K562 (cell line): ENCODE measurements around the gene OMA1. TPM values are rescaled to one million over a fixed set of nuclear protein-coding genes. Genes with fewer than 3 reads are reported as not detected.

Experiments
- ARID2 ChIP-seq: fragments of 450-650 bp; IDR thresholded peaks from 2 replicates; pipeline ENCODE4 v1.6.1; 2017; ENCODE audit warnings: antibody characterized with exemption, mild to moderate bottlenecking
- EP300 ChIP-seq: IDR thresholded peaks from 2 replicates; pipeline ENCODE4 v1.6.1; 2012; ENCODE audit warnings: low read length, improper control_type of control experiment
- GTF2F1 ChIP-seq: IDR thresholded peaks from 2 replicates; pipeline ENCODE4 v1.6.1; 2011; ENCODE audit warnings: low read depth, low read length, improper control_type of control experiment
- HMGN3 ChIP-seq: IDR thresholded peaks from 2 replicates; pipeline ENCODE4 v1.6.1; 2011; ENCODE audit warnings: borderline replicate concordance, low read depth, mild to moderate bottlenecking, mixed read lengths, low read length; ENCODE audit not compliant: insufficient read length; ENCODE audit errors: extremely low read depth
- NRF1 ChIP-seq, 2 experiments: fragments of 450-650 bp; IDR thresholded peaks in 1 of 2; conservative IDR thresholded peaks in 1 of 2; 2 replicates each; pipeline ENCODE4 v1.6.1; 2014; ENCODE audit warnings: mild to moderate bottlenecking in 2 of 2
- PCBP2 ChIP-seq: fragments of 200-400 bp; formaldehyde crosslinking; IDR thresholded peaks from 2 replicates; pipeline ENCODE4 v1.6.1; 2018; ENCODE audit warnings: low read length, low read depth, mild to moderate bottlenecking, moderate library complexity; ENCODE audit not compliant: poor library complexity, severe bottlenecking
- PYGO2 ChIP-seq: fragments of 450-650 bp; IDR thresholded peaks from 2 replicates; pipeline ENCODE4 v1.6.1; 2016; ENCODE audit warnings: mild to moderate bottlenecking, missing genetic modification characterization, moderate library complexity, missing compliant biosample characterization
- RBBP5 ChIP-seq: fragments of 200-600 bp; sonication (generic); IDR thresholded peaks from 2 replicates; pipeline ENCODE4 v1.6.1; 2012; ENCODE audit warnings: borderline replicate concordance, mild to moderate bottlenecking, low read length, control low read depth, inconsistent platforms; ENCODE audit not compliant: insufficient read depth, poor library complexity, severe bottlenecking
- ZC3H8 ChIP-seq: fragments of 450-650 bp; IDR thresholded peaks from 2 replicates; pipeline ENCODE4 v1.6.1; 2017
- ZNF507 ChIP-seq: conservative IDR thresholded peaks from 2 replicates; pipeline ENCODE4 v1.6.1; 2017; ENCODE audit warnings: missing genetic modification characterization, missing compliant biosample characterization
- polyA plus RNA-seq, 8 experiments: library from polyadenylated mRNA; depleted of rRNA in 4 of 8; stranded (reverse) in 5 of 8; unstranded in 3 of 8; fragments of >200 nt; fragmentation: Nextera tagmentation in 2 of 8; fragmentation: Illumina TruSeq in 1 of 8; extraction: Ambion mirVana in 2 of 8; extraction: Trizol in 1 of 8; gene quantifications; 2 replicates each; pipeline versions ENCODE4 v1.2.1 to v1.2.3, GENCODE V29; 2011 to 2014; ENCODE audit warnings: inconsistent platforms in 1 of 8, missing spikeins in 1 of 8
- total RNA-seq, 7 experiments: library from RNA; depleted of rRNA in 6 of 7; stranded (reverse); fragments of >200 nt in 6 of 7; fragmentation: Illumina TruSeq in 2 of 7; extraction: Trizol in 2 of 7; gene quantifications; 2 replicates each; pipeline versions ENCODE4 v1.2.1 to v1.2.3, GENCODE V29; 2011 to 2021; ENCODE audit warnings: low replicate concordance in 1 of 7
- TF ChIP-seq, protein P1 (sequence below), 2 experiments: fragments of 450-650 bp in 1 of 2; sonication (generic) in 1 of 2; formaldehyde crosslinking in 1 of 2; IDR thresholded peaks; 2 replicates each; pipeline versions ENCODE4 v1.7.1 to v1.9.0; 2016 to 2022; ENCODE audit warnings: inconsistent platforms in 1 of 2, mild to moderate bottlenecking in 1 of 2, missing genetic modification reagents in 1 of 2
- TF ChIP-seq, protein P2 (sequence below): fragments of 450-650 bp; formaldehyde crosslinking; conservative IDR thresholded peaks from 2 replicates; pipeline ENCODE4 v1.4.0; 2022; ENCODE audit warnings: mild to moderate bottlenecking, missing genetic modification characterization
- TF ChIP-seq, protein P3 (sequence below), 2 experiments: IDR thresholded peaks; 2 replicates each; pipeline ENCODE4 v1.6.1; 2012; ENCODE audit warnings: improper control_type of control experiment in 2 of 2, low read depth in 2 of 2, low read length in 2 of 2, borderline replicate concordance in 1 of 2

The OMA1 gene
- total and polyA plus RNA-seq, 9 of the 15 experiments (the other 6 are each of a cell fraction or from before 2014, with no cell fraction given) = 16.6 to 51.5 (median 33.5) TPM

DNA sequence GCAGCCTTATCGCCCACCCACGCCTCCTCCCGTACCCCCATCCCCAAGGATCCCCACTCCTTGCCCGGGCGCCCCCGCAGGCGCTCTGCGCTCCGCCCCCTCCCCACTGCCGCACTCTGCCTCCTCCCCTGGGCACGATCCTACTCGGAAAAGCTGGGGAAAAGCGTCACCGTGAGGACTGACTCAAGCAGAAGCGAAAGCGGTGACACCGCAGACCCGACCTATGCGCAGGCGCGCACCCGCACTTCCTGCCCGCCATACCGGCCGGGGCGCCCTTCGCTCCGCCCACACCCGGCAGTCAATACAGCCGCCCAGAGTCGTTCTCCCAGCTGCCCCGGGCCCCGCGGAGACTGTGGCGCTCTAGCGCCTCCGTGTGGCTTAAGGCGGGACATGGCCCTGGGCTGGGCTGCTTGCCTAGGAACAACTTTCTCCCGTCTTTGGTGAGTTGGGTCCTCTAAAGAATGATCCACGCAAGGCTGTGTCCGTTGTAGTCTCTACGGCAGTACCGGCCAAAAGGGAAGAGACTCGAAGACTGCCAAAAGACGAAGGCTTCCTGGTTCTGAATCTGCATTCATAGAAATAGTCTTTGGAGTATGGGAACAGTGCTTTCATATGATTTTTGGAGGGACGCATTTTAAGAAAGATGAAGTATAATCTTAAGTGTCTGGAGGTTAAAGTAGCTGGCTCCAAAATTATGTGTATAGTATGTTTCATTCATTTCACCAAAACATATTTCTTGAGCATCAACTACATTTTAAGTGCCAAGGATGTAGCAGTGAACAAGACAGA lies at the start of gene OMA1 (continued):
- TF ChIP-seq, protein P1, sequence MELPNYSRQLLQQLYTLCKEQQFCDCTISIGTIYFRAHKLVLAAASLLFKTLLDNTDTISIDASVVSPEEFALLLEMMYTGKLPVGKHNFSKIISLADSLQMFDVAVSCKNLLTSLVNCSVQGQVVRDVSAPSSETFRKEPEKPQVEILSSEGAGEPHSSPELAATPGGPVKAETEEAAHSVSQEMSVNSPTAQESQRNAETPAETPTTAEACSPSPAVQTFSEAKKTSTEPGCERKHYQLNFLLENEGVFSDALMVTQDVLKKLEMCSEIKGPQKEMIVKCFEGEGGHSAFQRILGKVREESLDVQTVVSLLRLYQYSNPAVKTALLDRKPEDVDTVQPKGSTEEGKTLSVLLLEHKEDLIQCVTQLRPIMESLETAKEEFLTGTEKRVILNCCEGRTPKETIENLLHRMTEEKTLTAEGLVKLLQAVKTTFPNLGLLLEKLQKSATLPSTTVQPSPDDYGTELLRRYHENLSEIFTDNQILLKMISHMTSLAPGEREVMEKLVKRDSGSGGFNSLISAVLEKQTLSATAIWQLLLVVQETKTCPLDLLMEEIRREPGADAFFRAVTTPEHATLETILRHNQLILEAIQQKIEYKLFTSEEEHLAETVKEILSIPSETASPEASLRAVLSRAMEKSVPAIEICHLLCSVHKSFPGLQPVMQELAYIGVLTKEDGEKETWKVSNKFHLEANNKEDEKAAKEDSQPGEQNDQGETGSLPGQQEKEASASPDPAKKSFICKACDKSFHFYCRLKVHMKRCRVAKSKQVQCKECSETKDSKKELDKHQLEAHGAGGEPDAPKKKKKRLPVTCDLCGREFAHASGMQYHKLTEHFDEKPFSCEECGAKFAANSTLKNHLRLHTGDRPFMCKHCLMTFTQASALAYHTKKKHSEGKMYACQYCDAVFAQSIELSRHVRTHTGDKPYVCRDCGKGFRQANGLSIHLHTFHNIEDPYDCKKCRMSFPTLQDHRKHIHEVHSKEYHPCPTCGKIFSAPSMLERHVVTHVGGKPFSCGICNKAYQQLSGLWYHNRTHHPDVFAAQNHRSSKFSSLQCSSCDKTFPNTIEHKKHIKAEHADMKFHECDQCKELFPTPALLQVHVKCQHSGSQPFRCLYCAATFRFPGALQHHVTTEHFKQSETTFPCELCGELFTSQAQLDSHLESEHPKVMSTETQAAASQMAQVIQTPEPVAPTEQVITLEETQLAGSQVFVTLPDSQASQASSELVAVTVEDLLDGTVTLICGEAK (IDR thresholded peaks at IDR 0.05) = peak; percentile 55
- TF ChIP-seq, protein P1 (CRISPR knock-in tag; IDR thresholded peaks at IDR 0.05) = no peak
- TF ChIP-seq NRF1 (conservative IDR thresholded peaks at IDR 0.05 in 1 of 2, IDR thresholded peaks at IDR 0.05 in 1 of 2) = peak; percentile 93 to 94
- no peak for TF ChIP-seq ZNF507 (tag)
- no peak for TF ChIP-seq GTF2F1
- TF ChIP-seq ZC3H8 = no peak
- TF ChIP-seq, protein P2, sequence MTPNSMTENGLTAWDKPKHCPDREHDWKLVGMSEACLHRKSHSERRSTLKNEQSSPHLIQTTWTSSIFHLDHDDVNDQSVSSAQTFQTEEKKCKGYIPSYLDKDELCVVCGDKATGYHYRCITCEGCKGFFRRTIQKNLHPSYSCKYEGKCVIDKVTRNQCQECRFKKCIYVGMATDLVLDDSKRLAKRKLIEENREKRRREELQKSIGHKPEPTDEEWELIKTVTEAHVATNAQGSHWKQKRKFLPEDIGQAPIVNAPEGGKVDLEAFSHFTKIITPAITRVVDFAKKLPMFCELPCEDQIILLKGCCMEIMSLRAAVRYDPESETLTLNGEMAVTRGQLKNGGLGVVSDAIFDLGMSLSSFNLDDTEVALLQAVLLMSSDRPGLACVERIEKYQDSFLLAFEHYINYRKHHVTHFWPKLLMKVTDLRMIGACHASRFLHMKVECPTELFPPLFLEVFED (CRISPR knock-in tag) = no peak
- peak; percentile 62 for TF ChIP-seq HMGN3
- TF ChIP-seq, protein P3, sequence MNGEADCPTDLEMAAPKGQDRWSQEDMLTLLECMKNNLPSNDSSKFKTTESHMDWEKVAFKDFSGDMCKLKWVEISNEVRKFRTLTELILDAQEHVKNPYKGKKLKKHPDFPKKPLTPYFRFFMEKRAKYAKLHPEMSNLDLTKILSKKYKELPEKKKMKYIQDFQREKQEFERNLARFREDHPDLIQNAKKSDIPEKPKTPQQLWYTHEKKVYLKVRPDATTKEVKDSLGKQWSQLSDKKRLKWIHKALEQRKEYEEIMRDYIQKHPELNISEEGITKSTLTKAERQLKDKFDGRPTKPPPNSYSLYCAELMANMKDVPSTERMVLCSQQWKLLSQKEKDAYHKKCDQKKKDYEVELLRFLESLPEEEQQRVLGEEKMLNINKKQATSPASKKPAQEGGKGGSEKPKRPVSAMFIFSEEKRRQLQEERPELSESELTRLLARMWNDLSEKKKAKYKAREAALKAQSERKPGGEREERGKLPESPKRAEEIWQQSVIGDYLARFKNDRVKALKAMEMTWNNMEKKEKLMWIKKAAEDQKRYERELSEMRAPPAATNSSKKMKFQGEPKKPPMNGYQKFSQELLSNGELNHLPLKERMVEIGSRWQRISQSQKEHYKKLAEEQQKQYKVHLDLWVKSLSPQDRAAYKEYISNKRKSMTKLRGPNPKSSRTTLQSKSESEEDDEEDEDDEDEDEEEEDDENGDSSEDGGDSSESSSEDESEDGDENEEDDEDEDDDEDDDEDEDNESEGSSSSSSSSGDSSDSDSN (IDR thresholded peaks at IDR 0.05; ENCODE audit: borderline replicate concordance in 1 of 2, low read depth in 2 of 2, low read length in 2 of 2) = no peak
- TF ChIP-seq RBBP5 = peak; percentile 77
- TF ChIP-seq EP300 = no peak
- no peak for TF ChIP-seq PYGO2 (tag)
- no peak for TF ChIP-seq PCBP2
- peak; percentile 93 for TF ChIP-seq ARID2
